DND-41 (cell line): Measurements from ENCODE around the gene RNF181.

Source experiments
- ATAC-seq: fragments of 200-7000 bp; cut with Tn5 transposase; 3 replicates; pipeline ENCODE4 v1.9.1; 2021; ENCODE audit warnings: low read depth; ENCODE audit not compliant: insufficient read depth
- DNase-seq: peaks from one replicate; pipeline ENCODE4 v3.0.0-alpha.2; 2020
- H2AFZ ChIP-seq: 2 replicates; pipeline ENCODE4 v1.6.0; 2012; ENCODE audit warnings: low read depth, low read length
- H3K27ac ChIP-seq: 2 replicates; pipeline ENCODE4 v1.5.1; 2012; ENCODE audit warnings: low read length, inconsistent platforms
- H3K27me3 ChIP-seq: fragments of 200-600 bp; sonication (generic); 2 replicates; pipeline ENCODE4 v1.6.0; 2012; ENCODE audit warnings: low read length, mild to moderate bottlenecking, inconsistent platforms; ENCODE audit not compliant: insufficient read depth, poor library complexity
- H3K36me3 ChIP-seq: 2 replicates; pipeline ENCODE4 v1.5.1; 2012; ENCODE audit warnings: low read length, inconsistent platforms; ENCODE audit not compliant: insufficient read depth
- H3K4me1 ChIP-seq: 2 replicates; pipeline ENCODE4 v1.5.1; 2012; ENCODE audit warnings: mild to moderate bottlenecking, low read length; ENCODE audit not compliant: insufficient read depth
- H3K4me2 ChIP-seq: 2 replicates; pipeline ENCODE4 v1.6.0; 2012; ENCODE audit warnings: mild to moderate bottlenecking, moderate library complexity, low read length, inconsistent platforms; ENCODE audit not compliant: insufficient read depth
- H3K4me3 ChIP-seq, 2 experiments: fragments of 200-600 bp in 1 of 2; shearing (Covaris generic) in 1 of 2; 2 replicates each; pipeline ENCODE4 v1.5.1; 2012 to 2016; ENCODE audit warnings: inconsistent platforms in 2 of 2, low read length in 2 of 2, mild to moderate bottlenecking in 2 of 2, low read depth in 1 of 2, moderate library complexity in 1 of 2
- H3K79me2 ChIP-seq: 2 replicates; pipeline ENCODE4 v1.6.0; 2012; ENCODE audit warnings: low read length, inconsistent platforms; ENCODE audit not compliant: insufficient read depth
- H3K9ac ChIP-seq: 2 replicates; pipeline ENCODE4 v1.6.0; 2012; ENCODE audit warnings: low read depth, mild to moderate bottlenecking, inconsistent platforms, low read length, moderate library complexity
- H3K9me3 ChIP-seq: 2 replicates; pipeline ENCODE4 v1.5.1; 2012; ENCODE audit warnings: low read length, moderate library complexity, mild to moderate bottlenecking, inconsistent platforms; ENCODE audit not compliant: insufficient read depth, severe bottlenecking
- H4K20me1 ChIP-seq: 2 replicates; pipeline ENCODE4 v1.6.0; 2012; ENCODE audit warnings: low read length; ENCODE audit not compliant: insufficient read depth
- EZH2 ChIP-seq: IDR thresholded peaks from 3 replicates; pipeline ENCODE4 v1.6.1; 2012; ENCODE audit warnings: borderline replicate concordance, low read depth, mild to moderate bottlenecking, moderate library complexity, low read length, inconsistent platforms; ENCODE audit not compliant: severe bottlenecking
- TF ChIP-seq, protein P1 (sequence below): IDR thresholded peaks from 2 replicates; pipeline ENCODE4 v1.5.1; 2012; ENCODE audit warnings: borderline replicate concordance, low read length, moderate library complexity, mild to moderate bottlenecking; ENCODE audit not compliant: poor library complexity, severe bottlenecking; ENCODE audit errors: extremely low read depth

The RNF181 gene

GRCh38 chr2:85594715-85595300 lies 737 bp upstream of the RNF181 start:
- DNase-seq (no peak), ATAC-seq (no peak)
- Histone ChIP-seq H2AFZ (peak overlapping the region; percentile 95), H3K4me1 (peaks cover 27% of the 10 kb centered on the region), H3K9me3 (no peaks in the 10 kb centered on the region), H3K36me3 (peaks cover 21% of the 10 kb centered on the region), H3K4me2 (peak overlapping the region; percentile 81), H3K27ac (peak overlapping the region; percentile 88), H3K27me3 (no peaks in the 10 kb centered on the region), H3K79me2 (peaks cover 33% of the 10 kb centered on the region), H3K4me3 (peak overlapping the region; percentile 65 to 89), H4K20me1 (peaks cover 13% of the 10 kb centered on the region; the same call in 1 of the 2 replicates), H3K9ac (peak overlapping the region; percentile 78)
- TF ChIP-seq, protein P1, sequence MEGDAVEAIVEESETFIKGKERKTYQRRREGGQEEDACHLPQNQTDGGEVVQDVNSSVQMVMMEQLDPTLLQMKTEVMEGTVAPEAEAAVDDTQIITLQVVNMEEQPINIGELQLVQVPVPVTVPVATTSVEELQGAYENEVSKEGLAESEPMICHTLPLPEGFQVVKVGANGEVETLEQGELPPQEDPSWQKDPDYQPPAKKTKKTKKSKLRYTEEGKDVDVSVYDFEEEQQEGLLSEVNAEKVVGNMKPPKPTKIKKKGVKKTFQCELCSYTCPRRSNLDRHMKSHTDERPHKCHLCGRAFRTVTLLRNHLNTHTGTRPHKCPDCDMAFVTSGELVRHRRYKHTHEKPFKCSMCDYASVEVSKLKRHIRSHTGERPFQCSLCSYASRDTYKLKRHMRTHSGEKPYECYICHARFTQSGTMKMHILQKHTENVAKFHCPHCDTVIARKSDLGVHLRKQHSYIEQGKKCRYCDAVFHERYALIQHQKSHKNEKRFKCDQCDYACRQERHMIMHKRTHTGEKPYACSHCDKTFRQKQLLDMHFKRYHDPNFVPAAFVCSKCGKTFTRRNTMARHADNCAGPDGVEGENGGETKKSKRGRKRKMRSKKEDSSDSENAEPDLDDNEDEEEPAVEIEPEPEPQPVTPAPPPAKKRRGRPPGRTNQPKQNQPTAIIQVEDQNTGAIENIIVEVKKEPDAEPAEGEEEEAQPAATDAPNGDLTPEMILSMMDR: no peak
- TF ChIP-seq EZH2: no peak

- H3K27ac ChIP-seq: peak overlapping the region; percentile 88
- H2AFZ ChIP-seq: peak overlapping the region; percentile 95
- TF ChIP-seq, protein P1: no peak
- no peak for TF ChIP-seq EZH2
- H3K27me3 ChIP-seq: no peaks in the 10 kb centered on the region
- peaks cover 33% of the 10 kb centered on the region for H3K79me2 ChIP-seq
- H3K4me1 ChIP-seq: peaks cover 27% of the 10 kb centered on the region
- no peaks in the 10 kb centered on the region for H3K9me3 ChIP-seq
- peak overlapping the region; percentile 81 for H3K4me2 ChIP-seq
- peak; percentile 5; the same call in 1 of the 3 replicates for ATAC-seq
- peaks cover 12% of the 10 kb centered on the region for H4K20me1 ChIP-seq
- H3K9ac ChIP-seq: peak overlapping the region; percentile 78
- H3K4me3 ChIP-seq: peak overlapping the region; percentile 65 to 89
- DNase-seq: no peak
- H3K36me3 ChIP-seq: peaks cover 21% of the 10 kb centered on the region
Observed at GRCh38 chr2:85596026-85596333, 435 bp downstream of the RNF181 start.

GRCh38 chr2:85596486-85597143 lies 1.1 kb downstream of the RNF181 start:
- Histone ChIP-seq H3K9ac (peak overlapping the region; percentile 78), H3K27ac (peak overlapping the region; percentile 88; the same call in 1 of the 2 replicates)

More at GRCh38 chr2:85596486-85597143, 1.1 kb downstream of the RNF181 start:
- peaks cover 27% of the 10 kb centered on the region for H3K4me1 ChIP-seq
- H4K20me1 ChIP-seq: peaks cover 12% of the 10 kb centered on the region; the same call in 1 of the 2 replicates
- H3K4me2 ChIP-seq: peak overlapping the region; percentile 81
- peaks cover 33% of the 10 kb centered on the region for H3K79me2 ChIP-seq
- H3K36me3 ChIP-seq: peaks cover 21% of the 10 kb centered on the region
- peak overlapping the region; percentile 65 to 89; a peak in 3 of 4 replicates for H3K4me3 ChIP-seq
- no peak overlapping the region for H2AFZ ChIP-seq
- ATAC-seq (no peak), DNase-seq (no peak)
- no peaks in the 10 kb centered on the region for H3K9me3 ChIP-seq
- TF ChIP-seq EZH2: no peak
- TF ChIP-seq, protein P1: no peak
- no peaks in the 10 kb centered on the region for H3K27me3 ChIP-seq
